SKM-1 (cell line): ENCODE measurements around the gene LMTK2.

Source experiments
- DNase-seq: peaks from one replicate; lab custom pipeline; 2025; ENCODE audit not compliant: unreplicated experiment; lab: John Stamatoyannopoulos, UW

LMTK2 gene

GRCh38 chr7:98174334-98175259 is 67.9 kb downstream of the LMTK2 start:
- no peak for DNase-seq

GRCh38 chr7:98175260-98175940 is 68.7 kb downstream of the LMTK2 start:
- no peak for DNase-seq

GRCh38 chr7:98177553-98177952 is 70.9 kb downstream of the LMTK2 start:
- DNase-seq: no peak

GRCh38 chr7:98178321-98178720 is 71.7 kb downstream of the LMTK2 start:
- DNase-seq: no peak

GRCh38 chr7:98178762-98179490 is 72.3 kb downstream of the LMTK2 start:
- DNase-seq: no peak

- DNase-seq: no peak
These were observed 74.1 kb downstream of the LMTK2 start for GRCh38 chr7:98180751-98181150.

GRCh38 chr7:98185101-98185500 is 78.4 kb downstream of the LMTK2 start:
- peak; percentile 41 for DNase-seq

- peak; percentile 33 for DNase-seq
These were observed 79.9 kb downstream of the LMTK2 start for GRCh38 chr7:98186452-98187137.

- no peak for DNase-seq
These were observed 80.5 kb downstream of the LMTK2 start for GRCh38 chr7:98187138-98187502.

GRCh38 chr7:98189559-98189958 is 82.9 kb downstream of the LMTK2 start:
- DNase-seq: no peak

GRCh38 chr7:98191668-98192431 is 85.2 kb downstream of the LMTK2 start:
- no peak for DNase-seq

GRCh38 chr7:98192781-98193457 is 86.3 kb downstream of the LMTK2 start:
- DNase-seq: no peak

GRCh38 chr7:98193474-98194180 is 87.0 kb downstream of the LMTK2 start:
- DNase-seq: no peak

- DNase-seq: no peak
These were observed 87.5 kb downstream of the LMTK2 start for GRCh38 chr7:98194186-98194585.

- DNase-seq: no peak
These were observed 88.2 kb downstream of the LMTK2 start for GRCh38 chr7:98194672-98195457.

- DNase-seq: no peak
These were observed 90.3 kb downstream of the LMTK2 start for GRCh38 chr7:98196706-98197605.

- no peak for DNase-seq
These were observed 92.5 kb downstream of the LMTK2 start for GRCh38 chr7:98199131-98199530.
